NCI-H2171 treated with DMSO at 0.1 percent for 48 hours (cell line): ENCODE measurements around the gene DMXL1.
"Not testable (repeated sequence)": the region's sequence is repeated elsewhere in the genome, so short reads cannot be mapped to it uniquely, and the experiment has no call there.

Experiments
- DNase-seq: peaks from one replicate; lab custom pipeline; 2025; lab: John Stamatoyannopoulos, UW

The DMXL1 gene

DNA sequence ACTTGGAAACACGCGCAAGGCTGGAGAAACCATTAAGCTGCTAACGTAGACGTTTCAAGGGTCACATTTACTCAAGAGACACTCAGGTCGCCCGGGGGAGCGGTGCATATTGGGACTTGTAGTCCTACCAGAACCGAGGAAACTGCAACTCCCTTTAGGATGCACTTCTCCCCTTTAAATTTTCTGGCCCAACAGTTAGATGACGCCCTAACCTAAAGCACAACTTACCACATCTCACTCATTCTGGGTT, 384 bp upstream of the DMXL1 start:
- DNase-seq, result no peak

- DNase-seq, result no peak
These were observed 691 bp downstream of the DMXL1 start for GRCh38 chr5:119071561-119071995.

- no peak for DNase-seq
These were observed 1.6 kb downstream of the DMXL1 start for GRCh38 chr5:119072496-119072895.

GRCh38 chr5:119073746-119074337, 3.0 kb downstream of the DMXL1 start:
- not testable (repeated sequence) for DNase-seq

DNA sequence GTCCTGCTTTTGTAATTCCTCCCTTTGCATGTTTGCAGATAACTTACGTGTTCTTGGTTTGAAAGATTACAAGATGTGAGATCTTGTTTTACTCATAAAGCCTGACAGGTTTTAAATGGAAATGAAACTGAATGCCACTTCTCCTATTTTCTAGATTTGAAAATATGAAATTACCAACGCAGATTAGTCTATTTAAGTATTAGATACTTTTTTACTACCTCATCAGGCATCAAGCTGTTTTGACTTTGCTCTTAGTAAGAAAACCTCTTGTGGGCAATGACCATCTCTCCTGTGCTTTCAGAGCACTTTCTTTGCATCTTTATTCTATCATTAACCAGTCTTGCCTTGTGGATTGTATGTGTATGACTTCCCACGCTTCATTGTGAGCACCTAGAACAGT, 3.5 kb downstream of the DMXL1 start:
- no peak for DNase-seq

DNA sequence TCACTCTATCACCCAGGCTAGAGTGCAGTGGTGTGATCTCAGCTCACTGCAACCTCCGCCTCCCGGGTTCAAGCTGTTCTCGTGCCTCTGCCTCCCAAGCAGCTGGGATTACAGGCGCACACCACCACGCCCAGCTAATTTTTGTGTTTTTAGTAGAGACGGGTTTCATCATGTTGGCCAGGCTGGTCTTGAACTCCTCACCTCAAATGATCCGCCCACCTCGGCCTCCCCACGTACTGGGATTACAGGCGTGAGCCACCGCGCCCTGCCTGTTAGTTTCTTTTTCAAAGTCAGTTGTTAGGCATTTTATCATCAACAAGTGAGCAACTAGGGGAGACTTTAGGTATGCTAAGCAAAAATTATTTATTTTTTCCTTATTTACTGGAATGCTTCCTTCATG, 4.4 kb downstream of the DMXL1 start:
- DNase-seq, result not testable (repeated sequence)

DNA sequence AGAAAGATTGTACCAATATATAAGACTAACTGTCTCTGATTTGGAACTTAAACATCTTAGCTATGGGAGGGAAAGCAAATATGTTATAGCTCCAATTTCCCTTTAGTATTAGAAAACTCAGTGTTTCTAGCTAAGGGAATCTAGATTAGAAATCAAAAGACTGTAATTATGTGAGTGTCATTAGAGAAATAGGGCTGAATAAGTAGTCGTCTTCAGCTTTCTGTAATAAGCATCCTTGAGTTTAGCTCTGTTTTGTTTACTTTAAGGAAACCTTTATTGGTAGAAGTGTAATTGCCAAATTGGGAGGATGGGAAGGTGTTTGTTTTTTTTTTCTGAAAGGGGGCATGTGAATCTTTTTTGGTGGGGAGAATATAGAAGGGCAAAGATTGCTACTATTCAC, 5.2 kb downstream of the DMXL1 start:
- no peak for DNase-seq

DNA sequence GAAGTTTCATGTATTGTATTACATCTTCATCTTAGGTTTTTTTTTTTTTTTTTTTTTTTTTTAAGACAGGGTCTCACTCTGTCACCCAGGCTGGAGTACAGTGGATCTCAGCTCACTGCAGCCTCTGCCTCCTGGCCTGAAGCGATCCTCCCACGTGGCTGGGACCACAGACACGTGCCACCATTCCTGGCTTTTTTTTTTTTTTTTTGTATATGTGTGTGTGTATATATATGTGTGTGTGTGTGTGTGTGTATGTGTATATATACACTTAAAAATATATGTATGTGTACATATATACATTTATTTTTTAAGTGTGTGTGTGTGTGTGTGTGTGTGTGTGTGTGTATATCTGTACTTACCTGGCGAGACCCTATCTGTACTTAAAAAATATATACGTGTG, 6.6 kb downstream of the DMXL1 start:
- DNase-seq, result no peak

GRCh38 chr5:119078071-119078846, 7.4 kb downstream of the DMXL1 start:
- DNase-seq, result no peak

DNA sequence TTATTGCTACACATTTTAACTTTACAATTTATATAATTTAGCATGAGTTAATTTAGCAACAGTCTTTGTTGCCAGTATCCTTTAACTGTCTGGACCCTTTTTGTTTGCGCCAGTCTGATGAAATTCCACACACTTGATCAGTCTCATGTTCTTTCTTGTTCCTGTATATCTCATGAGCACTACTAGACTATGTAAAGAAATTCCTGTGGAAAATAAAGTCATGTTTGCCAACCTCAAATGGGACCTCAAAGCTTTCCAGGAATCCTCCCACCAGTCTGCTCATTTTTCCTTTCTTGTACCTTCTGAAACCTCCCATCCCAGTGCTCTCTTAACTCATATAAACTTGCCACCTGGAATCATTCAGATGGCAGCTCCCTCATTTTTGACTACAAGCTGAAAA, 8.0 kb downstream of the DMXL1 start:
- no peak for DNase-seq

GRCh38 chr5:119079318-119079921, 8.5 kb downstream of the DMXL1 start:
- no peak for DNase-seq

- DNase-seq, result peak; percentile 0
These were observed 10.0 kb downstream of the DMXL1 start for GRCh38 chr5:119080936-119081335.

DNA sequence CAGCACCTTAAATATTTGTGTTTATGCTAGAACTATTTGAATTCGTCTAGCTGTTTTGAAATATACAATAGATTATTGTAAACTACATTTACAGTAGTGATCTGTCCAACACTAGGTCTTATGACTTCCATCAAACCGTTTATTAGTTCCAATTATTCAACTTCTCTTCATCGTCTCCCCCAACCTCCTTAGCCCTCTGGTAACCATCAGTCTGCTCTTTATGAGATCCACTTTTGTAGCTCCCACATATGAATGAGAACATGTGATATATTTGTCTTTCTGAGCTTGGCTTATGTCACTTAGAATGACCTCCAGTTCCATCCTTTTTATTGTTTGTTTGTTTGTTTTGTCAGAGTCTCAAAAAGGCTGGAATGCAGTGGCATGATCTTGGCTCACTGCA, 11.8 kb downstream of the DMXL1 start:
- no peak for DNase-seq

DNA sequence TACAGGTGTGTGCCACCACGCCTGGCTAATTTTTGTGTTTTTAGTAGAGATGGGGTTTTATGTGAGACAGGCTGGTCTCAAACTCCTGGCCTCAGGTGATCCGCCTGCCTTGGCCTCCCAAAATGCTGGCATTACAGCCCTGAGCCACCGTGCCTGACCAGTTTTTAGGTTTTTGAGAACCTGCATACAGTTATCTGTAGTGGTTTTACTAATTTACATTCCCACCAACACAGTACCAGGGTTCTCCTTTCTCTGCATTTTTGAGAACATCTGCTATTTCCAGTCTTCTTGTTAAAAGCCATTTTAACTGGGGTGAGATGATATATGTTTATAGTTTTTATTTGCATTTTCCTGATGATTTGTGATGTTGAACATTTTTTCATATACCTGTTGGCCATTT, 12.8 kb downstream of the DMXL1 start:
- DNase-seq, result no peak

DNA sequence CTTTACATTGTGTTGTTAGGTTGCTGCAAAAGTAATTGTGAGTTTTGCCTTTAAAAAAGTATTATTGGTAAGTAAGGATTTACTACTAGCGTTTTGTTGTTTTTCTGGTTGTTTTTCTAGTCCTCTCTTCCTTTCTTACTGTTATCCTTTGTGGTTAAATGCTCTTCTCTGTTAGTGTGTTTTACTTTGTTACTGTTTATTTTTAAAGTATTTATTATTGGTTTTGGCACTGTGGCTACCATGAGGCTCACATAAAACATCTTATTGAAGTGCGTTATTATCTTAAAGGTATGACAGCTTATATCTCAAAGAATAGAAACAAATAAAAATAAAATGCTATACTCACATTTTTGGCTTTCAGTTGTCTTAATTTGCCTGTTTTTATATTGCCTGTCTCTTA, 17.6 kb downstream of the DMXL1 start:
- no peak for DNase-seq

DNA sequence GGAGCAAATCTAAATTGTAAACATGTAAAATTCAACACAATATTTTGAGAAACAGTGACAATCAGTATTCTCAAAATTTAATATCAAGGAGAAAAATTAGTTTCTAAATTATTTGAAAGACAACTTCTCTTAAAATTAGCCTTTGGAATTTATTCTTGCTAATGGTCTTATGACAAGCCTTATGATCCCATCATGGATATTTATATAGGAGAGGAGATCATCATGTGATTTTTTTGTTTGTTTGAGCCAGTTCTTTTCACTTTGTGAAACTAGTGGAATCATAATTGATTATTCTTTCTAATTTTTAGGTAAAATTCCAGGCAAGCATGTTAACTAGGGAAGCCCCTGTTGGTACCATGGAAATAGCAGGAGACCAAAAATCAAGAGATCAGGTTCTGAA, 24.7 kb downstream of the DMXL1 start:
- no peak for DNase-seq

DNA sequence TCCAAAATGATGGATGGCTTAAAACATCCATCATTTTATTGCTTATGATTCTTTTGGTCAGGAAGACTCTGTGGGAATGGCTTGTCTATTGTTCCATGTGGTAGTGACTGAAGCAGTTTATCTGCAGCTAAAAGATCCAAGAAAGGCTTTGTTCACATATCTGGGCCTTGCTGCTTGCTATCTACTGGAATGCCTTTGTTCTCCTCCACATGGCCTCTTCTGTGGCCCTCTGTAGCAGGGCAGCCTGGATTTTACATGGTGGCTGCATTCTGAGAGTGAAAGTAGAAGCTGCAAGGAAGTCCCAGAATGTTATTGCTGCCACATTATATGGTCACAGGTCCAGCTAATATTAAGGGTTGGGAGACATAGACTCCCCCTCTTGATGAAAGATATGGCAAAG, 35.1 kb downstream of the DMXL1 start:
- no peak for DNase-seq

- DNase-seq, result no peak
These were observed 41.3 kb downstream of the DMXL1 start for GRCh38 chr5:119112151-119112550.

DNA sequence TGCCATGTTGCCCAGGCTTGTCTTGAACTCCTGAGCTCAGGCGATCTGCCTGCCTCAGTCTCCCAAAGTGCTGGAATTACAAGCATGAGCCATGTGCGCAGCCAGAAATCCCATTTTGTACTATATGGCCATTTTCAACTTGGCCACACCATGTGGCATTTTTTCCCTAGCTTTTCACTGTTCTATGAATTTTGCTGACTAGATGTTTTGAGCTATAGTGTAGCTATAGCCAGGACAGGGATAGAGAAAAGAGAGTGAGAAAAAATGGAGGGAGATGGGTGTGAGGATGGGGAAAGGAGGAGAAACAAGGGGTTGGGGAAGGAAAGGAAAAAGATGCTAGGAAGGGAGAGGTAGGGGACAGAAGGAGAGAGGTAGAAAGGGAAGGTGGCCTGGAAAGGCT, 46.4 kb downstream of the DMXL1 start:
- no peak for DNase-seq

DNA sequence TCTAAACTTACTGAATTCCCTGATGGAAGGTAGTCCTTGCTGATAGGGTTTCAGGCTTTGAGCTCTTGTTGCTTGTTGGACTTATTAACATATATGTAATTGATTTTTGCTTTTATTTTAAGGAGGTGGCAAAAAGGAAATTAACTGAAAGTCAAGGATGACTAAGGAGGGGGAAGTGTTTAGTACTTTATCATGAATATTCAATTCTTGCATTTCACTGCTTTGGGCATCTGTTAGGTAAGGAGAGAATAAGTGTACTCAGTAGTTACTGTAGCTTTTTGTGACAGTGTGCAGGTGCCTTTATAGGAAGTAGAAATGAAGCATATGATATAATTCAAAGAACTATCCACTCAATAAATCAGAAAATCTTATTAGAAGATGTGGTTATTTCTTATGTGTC, 47.1 kb downstream of the DMXL1 start:
- no peak for DNase-seq

DNA sequence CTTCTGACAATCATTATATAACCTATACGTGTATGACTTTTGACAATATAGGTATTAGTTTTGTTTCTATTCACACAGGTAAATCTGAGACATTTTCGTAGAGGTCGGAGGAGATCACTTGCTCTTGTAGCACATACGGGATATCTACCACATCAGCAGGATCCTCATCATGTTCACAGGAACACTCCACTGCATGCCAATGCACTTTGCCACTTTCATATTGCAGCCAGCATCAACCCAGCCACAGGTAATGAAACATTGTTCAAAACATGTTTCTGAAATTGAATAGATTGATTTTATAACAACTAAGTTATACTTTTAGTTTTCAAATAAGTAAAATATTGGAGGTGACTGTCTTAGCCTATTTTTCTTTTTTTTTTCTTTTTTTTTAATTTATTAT, 50.0 kb downstream of the DMXL1 start:
- DNase-seq, result no peak

- not testable (repeated sequence) for DNase-seq
These were observed 51.6 kb downstream of the DMXL1 start for GRCh38 chr5:119122474-119122873.

DNA sequence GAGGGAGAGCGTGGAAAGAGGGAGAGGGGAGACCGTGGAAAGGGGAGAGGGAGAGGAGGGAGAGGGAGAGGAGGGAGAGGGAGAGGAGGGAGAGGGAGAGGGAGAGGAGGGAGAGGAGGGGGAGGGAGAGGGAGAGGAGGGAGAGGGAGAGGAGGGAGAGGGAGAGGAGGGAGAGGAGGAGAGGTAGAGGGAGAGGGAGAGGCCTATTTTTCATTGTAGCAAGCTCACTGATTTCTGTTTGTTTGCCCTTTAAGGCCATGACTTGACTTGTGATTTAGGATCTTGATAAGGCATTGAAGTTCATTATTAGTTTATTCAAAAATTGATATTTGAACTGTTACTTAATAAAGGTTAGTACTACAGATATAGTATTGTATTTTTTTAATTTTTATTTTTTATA, 52.4 kb downstream of the DMXL1 start:
- DNase-seq, result no peak

DNA sequence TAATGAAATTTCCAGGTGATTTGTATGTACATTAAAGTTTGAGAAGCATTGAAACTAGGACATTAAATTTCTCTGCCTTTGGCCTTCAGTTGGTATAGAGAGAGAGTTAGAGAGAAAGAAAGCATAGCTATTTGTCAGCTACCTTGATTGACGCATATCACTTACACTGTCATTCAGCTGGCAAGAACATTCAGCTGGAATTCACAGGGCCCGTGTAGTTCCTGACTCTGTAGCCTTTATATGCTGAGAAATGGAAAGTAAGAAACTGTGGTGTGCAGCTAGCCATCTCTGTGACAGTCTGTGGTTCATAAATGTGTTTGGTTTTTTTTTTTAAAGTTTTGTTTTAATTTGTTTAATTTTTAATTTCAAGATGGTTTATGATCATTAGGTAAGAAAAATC, 58.9 kb downstream of the DMXL1 start:
- DNase-seq, result no peak
